AG10803 (cell line): ENCODE data around the gene CHRNG.

Experiments
- DNase-seq: peaks from one replicate; pipeline ENCODE4 v3.0.0; 2010; ENCODE audit warnings: low read depth
- H3K4me3 ChIP-seq: 2 replicates; pipeline ENCODE4 v1.5.1; 2011; ENCODE audit warnings: mild to moderate bottlenecking, low read length, control low read depth
- TF ChIP-seq, protein P1 (sequence below): conservative IDR thresholded peaks from 2 replicates; pipeline ENCODE4 v1.5.1; 2011; ENCODE audit warnings: mild to moderate bottlenecking, low read length, control low read depth, inconsistent platforms

The CHRNG gene

DNA sequence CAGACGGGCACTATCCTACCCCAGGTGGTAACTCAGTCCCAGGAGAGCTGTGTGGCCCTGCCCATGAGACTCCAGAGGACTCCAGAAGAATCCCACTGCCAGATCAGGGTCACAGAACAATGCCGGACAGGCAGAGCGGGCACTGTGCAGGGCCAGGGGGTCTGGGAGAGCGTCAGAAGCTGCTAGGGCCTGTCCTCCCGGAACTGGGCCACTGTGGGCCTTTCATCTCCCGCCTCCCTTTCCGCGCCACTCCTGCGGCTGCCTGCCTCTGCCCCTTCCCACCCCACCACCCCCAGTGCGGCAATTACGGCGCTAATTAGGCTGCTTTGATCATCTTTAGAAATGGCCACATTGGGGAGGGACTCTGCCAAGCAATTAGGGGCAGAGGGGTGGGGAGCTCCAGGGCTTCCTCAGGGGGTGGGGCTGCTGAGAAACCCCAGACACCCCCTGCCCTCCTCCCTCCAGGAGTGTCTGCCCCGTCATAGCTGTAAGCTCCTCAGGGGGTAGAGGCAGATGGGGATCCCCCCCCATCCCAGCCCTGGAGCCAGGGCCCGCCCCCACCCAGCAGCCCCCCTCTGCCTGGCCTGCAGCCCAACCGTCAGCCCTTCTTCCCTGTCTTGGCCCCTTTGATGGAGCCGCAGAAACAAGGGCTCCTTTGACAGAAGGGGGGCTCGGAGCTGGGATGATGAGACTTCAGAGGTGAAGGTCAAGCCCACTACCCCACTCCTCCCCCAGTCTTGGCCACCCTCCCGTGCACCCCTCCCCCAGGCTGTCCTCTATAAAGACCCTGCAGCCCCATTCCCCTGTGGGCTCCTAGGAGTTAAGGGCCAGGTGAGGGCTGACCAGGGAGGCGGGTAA lies 19.7 kb upstream of the CHRNG start, which contains the start of gene PRSS56:
Gene PRSS56, plus strand, starts transcription at position 808 of the 858 bp plus-strand sequence. CDS start 211 bp downstream, outside the sequence.
- no peak within 1 kb of the TSS for H3K4me3 ChIP-seq
- DNase-seq = no peak
- TF ChIP-seq, protein P1, sequence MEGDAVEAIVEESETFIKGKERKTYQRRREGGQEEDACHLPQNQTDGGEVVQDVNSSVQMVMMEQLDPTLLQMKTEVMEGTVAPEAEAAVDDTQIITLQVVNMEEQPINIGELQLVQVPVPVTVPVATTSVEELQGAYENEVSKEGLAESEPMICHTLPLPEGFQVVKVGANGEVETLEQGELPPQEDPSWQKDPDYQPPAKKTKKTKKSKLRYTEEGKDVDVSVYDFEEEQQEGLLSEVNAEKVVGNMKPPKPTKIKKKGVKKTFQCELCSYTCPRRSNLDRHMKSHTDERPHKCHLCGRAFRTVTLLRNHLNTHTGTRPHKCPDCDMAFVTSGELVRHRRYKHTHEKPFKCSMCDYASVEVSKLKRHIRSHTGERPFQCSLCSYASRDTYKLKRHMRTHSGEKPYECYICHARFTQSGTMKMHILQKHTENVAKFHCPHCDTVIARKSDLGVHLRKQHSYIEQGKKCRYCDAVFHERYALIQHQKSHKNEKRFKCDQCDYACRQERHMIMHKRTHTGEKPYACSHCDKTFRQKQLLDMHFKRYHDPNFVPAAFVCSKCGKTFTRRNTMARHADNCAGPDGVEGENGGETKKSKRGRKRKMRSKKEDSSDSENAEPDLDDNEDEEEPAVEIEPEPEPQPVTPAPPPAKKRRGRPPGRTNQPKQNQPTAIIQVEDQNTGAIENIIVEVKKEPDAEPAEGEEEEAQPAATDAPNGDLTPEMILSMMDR = no peak

DNA sequence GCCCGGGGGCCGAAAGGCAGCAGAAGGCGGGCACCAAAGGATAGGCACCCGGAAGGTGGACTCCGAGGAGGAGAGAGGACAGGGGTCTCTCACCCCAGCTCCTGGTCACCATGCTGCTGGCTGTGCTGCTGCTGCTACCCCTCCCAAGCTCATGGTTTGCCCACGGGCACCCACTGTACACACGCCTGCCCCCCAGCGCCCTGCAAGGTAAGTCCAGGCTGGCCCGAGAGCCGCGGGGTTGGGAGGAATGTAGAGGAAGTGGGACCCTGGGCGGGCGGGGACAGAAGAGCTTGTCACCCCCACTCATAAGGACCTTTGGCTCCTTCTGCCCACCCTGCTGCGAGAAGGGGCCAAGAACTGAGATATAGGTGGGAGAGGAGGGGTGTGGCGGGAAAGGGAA lies 19.0 kb upstream of the CHRNG start:
- DNase-seq = no peak
- TF ChIP-seq, protein P1 = no peak
- H3K4me3 ChIP-seq = no peak overlapping the region

DNA sequence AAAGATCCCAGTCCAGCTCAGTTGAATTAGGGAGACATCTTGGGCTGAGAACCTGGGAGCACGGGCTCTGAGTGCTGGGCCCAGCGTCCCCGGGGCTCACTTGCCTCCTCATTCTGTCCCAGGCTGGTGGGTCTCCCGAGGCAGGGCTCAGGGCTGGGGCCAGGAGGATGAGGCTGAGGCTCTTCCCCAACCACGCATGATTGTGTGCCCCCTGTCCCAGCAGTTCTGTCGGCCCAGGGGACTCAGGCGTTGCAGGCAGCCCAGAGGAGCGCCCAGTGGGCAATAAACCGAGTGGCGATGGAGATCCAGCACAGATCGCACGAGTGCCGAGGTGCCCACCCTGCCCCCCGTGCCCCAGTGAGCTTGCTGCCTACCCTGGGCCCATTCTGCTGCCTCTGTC lies 18.4 kb upstream of the CHRNG start:
- no peak for DNase-seq
- no peak overlapping the region for H3K4me3 ChIP-seq
- TF ChIP-seq, protein P1 = no peak

DNA sequence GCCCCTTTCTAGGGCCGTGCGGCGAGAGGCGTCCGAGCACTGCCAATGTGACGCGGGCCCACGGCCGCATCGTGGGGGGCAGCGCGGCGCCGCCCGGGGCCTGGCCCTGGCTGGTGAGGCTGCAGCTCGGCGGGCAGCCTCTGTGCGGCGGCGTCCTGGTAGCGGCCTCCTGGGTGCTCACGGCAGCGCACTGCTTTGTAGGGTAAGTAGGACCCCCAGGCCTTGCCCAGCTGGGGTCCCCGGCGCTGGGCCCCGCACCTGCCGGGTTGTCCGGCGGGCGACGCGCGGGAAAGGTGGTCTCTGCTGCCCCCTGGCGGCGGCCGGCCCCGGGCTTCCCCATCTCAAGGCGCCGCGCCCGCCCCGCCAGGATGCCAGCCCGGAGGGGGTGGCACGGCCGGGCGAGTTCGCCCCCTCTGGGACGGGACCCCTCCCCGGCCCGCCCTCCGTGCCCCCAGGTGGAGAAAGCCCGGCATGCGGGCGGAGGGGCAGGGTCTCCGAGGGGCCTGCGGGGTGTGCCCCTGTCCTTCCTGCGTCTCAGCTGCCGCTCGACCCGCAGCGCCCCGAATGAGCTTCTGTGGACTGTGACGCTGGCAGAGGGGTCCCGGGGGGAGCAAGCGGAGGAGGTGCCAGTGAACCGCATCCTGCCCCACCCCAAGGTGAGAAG lies 17.4 kb upstream of the CHRNG start:
- TF ChIP-seq, protein P1 = peak; percentile 34
- peak; percentile 11 for DNase-seq
- no peak overlapping the region for H3K4me3 ChIP-seq

DNA sequence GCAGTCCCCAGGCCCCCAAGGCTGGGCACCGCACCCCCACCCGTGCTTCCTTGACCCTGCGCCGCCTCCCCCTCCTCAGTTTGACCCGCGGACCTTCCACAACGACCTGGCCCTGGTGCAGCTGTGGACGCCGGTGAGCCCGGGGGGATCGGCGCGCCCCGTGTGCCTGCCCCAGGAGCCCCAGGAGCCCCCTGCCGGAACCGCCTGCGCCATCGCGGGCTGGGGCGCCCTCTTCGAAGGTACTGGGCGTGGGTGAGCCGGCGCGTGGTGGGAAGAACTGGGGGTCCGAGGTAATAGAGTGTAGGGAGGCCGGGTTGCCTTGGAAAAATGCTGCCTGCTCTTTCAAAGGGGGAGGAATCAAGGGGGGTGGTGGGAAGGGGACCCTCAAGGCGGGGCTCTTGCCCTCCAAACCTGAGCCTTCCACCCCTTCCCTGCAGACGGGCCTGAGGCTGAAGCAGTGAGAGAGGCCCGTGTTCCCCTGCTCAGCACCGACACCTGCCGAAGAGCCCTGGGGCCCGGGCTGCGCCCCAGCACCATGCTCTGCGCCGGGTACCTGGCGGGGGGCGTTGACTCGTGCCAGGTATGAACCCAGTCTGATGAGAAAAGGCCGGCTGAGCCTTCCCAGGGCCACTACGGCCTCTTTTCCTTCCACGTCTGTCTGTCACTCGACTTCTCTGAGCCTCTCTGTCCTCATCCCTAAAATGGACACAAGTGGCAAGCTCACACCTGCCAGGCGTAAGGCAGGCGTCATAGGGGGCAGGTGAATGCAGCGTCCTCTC lies 16.7 kb upstream of the CHRNG start:
- TF ChIP-seq, protein P1 = no peak
- DNase-seq = no peak
- no peak overlapping the region for H3K4me3 ChIP-seq

DNA sequence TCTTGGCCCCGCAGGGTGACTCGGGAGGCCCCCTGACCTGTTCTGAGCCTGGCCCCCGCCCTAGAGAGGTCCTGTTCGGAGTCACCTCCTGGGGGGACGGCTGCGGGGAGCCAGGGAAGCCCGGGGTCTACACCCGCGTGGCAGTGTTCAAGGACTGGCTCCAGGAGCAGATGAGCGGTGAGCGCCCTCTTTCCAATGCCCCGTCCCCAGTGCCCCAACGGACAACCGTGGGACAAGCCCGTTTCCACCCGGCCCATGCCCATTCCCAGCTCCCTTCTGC lies 16.1 kb upstream of the CHRNG start:
- TF ChIP-seq, protein P1 = no peak
- DNase-seq = no peak
- no peak overlapping the region for H3K4me3 ChIP-seq
